Measurements from ENCODE around the gene OAS3.

DNA sequence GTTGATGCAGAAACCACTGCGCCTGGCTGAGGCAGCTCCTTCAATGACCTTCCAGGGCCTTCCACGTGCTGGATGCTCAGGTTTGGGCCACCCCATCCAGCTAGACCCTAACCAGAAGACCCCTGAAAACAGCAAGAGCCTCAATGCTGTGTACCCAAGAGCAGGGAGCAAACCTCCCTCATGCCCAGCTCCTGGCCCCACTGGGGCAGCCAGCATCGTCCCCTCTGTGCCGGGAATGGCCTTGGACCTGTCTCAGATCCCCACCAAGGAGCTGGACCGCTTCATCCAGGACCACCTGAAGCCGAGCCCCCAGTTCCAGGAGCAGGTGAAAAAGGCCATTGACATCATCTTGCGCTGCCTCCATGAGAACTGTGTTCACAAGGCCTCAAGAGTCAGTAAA is 10.5 kb downstream of the OAS3 start:
- no peak for TF ChIP-seq POLR2AphosphoS5 (IDR thresholded peaks at IDR 0.05; ENCODE audit: insufficient read depth in 1 of 2, low read depth in 1 of 2)
- TF ChIP-seq, protein P1, sequence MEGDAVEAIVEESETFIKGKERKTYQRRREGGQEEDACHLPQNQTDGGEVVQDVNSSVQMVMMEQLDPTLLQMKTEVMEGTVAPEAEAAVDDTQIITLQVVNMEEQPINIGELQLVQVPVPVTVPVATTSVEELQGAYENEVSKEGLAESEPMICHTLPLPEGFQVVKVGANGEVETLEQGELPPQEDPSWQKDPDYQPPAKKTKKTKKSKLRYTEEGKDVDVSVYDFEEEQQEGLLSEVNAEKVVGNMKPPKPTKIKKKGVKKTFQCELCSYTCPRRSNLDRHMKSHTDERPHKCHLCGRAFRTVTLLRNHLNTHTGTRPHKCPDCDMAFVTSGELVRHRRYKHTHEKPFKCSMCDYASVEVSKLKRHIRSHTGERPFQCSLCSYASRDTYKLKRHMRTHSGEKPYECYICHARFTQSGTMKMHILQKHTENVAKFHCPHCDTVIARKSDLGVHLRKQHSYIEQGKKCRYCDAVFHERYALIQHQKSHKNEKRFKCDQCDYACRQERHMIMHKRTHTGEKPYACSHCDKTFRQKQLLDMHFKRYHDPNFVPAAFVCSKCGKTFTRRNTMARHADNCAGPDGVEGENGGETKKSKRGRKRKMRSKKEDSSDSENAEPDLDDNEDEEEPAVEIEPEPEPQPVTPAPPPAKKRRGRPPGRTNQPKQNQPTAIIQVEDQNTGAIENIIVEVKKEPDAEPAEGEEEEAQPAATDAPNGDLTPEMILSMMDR (IDR thresholded peaks at IDR 0.05) = no peak
